ENCODE measurements around the gene LRRC55. TPM values are rescaled to one million over a fixed set of nuclear protein-coding genes. Genes with fewer than 3 reads are reported as not detected.

The LRRC55 gene
- total and polyA plus RNA-seq, 2 donors (not counting 3 experiments of a cell fraction or from before 2014, with no cell fraction given), result not detected

DNA sequence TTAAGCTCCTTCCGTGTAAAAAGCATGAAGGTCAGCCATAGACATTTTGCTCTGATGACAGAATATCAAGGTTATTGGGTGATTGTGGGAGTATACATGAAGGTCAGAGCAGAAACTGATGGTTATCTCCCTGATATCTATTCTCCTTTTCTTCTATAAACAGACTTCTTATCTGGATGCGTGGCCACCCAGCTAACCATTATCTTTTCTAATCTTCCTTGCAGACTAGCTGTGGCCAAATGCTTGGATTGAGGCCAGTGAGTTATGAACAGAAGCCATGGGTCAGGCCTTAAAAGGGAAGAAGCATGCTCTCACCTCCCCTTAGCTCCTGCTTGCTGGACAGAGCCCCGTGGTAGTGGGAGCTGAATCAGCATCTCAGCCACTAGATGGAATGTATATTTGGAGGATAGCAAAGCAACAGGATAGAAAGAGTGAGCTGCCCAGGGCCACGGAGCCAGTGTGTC lies 31.3 kb upstream of the LRRC55 start:
- FAIRE-seq, result no peak
- CTCF ChIA-PET, result interaction anchor here (0.8 to 1.5 kb wide), 2 partner anchors 98 to 99 kb away, joined by 3 read pairs; no protein-coding TSS in a partner anchor
- no peaks in the 10 kb centered on the region for H3K79me2 ChIP-seq (ENCODE audit: control insufficient read depth, insufficient read depth, low read length)
- no TSS peak for BruUV-seq (replicated peaks)
- H3K4me1 ChIP-seq (ENCODE audit: control insufficient read depth, extremely low read depth, insufficient read depth, low read length), result no peaks in the 10 kb centered on the region
- H3K9me3 ChIP-seq (replicated peaks; ENCODE audit: control insufficient read depth, insufficient read depth, low read length), result no peaks in the 10 kb centered on the region
- no peaks in the 10 kb centered on the region for H3K36me3 ChIP-seq (ENCODE audit: control insufficient read depth in 2 of 2, extremely low read depth in 1 of 2, insufficient read depth in 2 of 2, low read length in 2 of 2)
- H4K20me1 ChIP-seq (replicated peaks; ENCODE audit: control insufficient read depth, extremely low read depth, insufficient read depth, low read length), result no peaks in the 10 kb centered on the region
- no peak overlapping the region for H3K27ac ChIP-seq (ENCODE audit: insufficient read depth, low read depth, low read length)
- POLR2A ChIA-PET, result no interaction called here
- no peak overlapping the region for H3K9ac ChIP-seq (replicated peaks; ENCODE audit: extremely low read depth, insufficient read depth, low read length)
- no peak overlapping the region for H3K4me3 ChIP-seq (replicated peaks in 1 of 3; ENCODE audit: insufficient read depth in 1 of 3, low read depth in 1 of 3, low read length in 3 of 3)
- H3K9me1 ChIP-seq (replicated peaks; ENCODE audit: control insufficient read depth, extremely low read depth, insufficient read depth, low read length), result no peaks in the 10 kb centered on the region
- H3K4me2 ChIP-seq (ENCODE audit: insufficient read depth, low read length), result no peak overlapping the region
- TF ChIP-seq MYC (IDR thresholded peaks at IDR 0.05; ENCODE audit: low read depth, low read length), result no peak
- no peak for TF ChIP-seq FOS (IDR thresholded peaks at IDR 0.05; ENCODE audit: borderline replicate concordance, insufficient read depth, low read length)
- TF ChIP-seq, protein P1, sequence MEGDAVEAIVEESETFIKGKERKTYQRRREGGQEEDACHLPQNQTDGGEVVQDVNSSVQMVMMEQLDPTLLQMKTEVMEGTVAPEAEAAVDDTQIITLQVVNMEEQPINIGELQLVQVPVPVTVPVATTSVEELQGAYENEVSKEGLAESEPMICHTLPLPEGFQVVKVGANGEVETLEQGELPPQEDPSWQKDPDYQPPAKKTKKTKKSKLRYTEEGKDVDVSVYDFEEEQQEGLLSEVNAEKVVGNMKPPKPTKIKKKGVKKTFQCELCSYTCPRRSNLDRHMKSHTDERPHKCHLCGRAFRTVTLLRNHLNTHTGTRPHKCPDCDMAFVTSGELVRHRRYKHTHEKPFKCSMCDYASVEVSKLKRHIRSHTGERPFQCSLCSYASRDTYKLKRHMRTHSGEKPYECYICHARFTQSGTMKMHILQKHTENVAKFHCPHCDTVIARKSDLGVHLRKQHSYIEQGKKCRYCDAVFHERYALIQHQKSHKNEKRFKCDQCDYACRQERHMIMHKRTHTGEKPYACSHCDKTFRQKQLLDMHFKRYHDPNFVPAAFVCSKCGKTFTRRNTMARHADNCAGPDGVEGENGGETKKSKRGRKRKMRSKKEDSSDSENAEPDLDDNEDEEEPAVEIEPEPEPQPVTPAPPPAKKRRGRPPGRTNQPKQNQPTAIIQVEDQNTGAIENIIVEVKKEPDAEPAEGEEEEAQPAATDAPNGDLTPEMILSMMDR (IDR thresholded peaks at IDR 0.05; ENCODE audit: extremely low read depth in 1 of 2, insufficient read depth in 1 of 2, low read depth in 1 of 2, low read length in 2 of 2), result no peak
- TF ChIP-seq GATA2 (IDR thresholded peaks at IDR 0.05; ENCODE audit: insufficient read depth, insufficient read length, low read depth, low read length), result no peak
- no peak for TF ChIP-seq EZH2 (IDR thresholded peaks at IDR 0.05; ENCODE audit: borderline replicate concordance, low read depth, low read length, severe bottlenecking)
- TF ChIP-seq JUN (IDR thresholded peaks at IDR 0.05; ENCODE audit: borderline replicate concordance, insufficient read depth, insufficient read length, low read depth), result no peak
- TF ChIP-seq POLR2A (IDR thresholded peaks at IDR 0.05; ENCODE audit: low read depth, low read length), result no peak
- TF ChIP-seq POLR2AphosphoS5 (IDR thresholded peaks at IDR 0.05; ENCODE audit: insufficient read depth, low read depth, low read length), result no peak
- TF ChIP-seq, protein P2, sequence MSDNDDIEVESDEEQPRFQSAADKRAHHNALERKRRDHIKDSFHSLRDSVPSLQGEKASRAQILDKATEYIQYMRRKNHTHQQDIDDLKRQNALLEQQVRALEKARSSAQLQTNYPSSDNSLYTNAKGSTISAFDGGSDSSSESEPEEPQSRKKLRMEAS (IDR thresholded peaks at IDR 0.05; ENCODE audit: insufficient read depth, insufficient read length), result no peak
- dilution Hi-C loops (cut with MboI; ENCODE audit: extremely low pct_ligation_motif_present, low sequenced_read_pairs), result no loop called here
- intact Hi-C loops (cut with micrococcal nuclease), result no loop called here
- H3K27me3 ChIP-seq (ENCODE audit: control insufficient read depth in 2 of 2, insufficient read depth in 2 of 2, low read length in 2 of 2), result peaks cover 0 to 1% of the 10 kb centered on the region in 2 experiments
- H2AFZ ChIP-seq (ENCODE audit: low read depth, low read length), result no peak overlapping the region
- no peak for DNase-seq (ENCODE audit: low read depth, low spot score)

All from endothelial cell of umbilical vein (primary cell).